T-helper 1 cell treated with Interleukin-12 subunit alpha and Interleukin-12 subunit beta and Interleukin-4 antibody, amounts not matched to agents 30 μg/mL and 1 μg/mL, for 36 hours (primary cell): ENCODE measurements around the gene EVC.
"Not testable (repeated sequence)": the region's sequence is repeated elsewhere in the genome, so short reads cannot be mapped to it uniquely, and the experiment has no call there.

Experiments used
- H3K27ac Mint-ChIP-seq: one replicate; pipeline ENCODE4 v1.8.0; 2021; ENCODE audit warnings: mild to moderate bottlenecking, mixed read lengths
- H3K27me3 Mint-ChIP-seq: one replicate; pipeline ENCODE4 v1.8.0; 2021; ENCODE audit warnings: low read depth, mixed read lengths
- H3K36me3 Mint-ChIP-seq: one replicate; pipeline ENCODE4 v1.8.0; 2021; ENCODE audit warnings: low read depth, mixed read lengths
- H3K4me1 Mint-ChIP-seq: one replicate; pipeline ENCODE4 v1.8.0; 2021; ENCODE audit warnings: low read depth, mixed read lengths
- H3K4me3 Mint-ChIP-seq: one replicate; pipeline ENCODE4 v1.8.0; 2021; ENCODE audit warnings: mild to moderate bottlenecking, moderate library complexity, mixed read lengths
- H3K9me3 Mint-ChIP-seq: one replicate; pipeline ENCODE4 v1.8.0; 2021; ENCODE audit warnings: mixed read lengths

Gene EVC

DNA sequence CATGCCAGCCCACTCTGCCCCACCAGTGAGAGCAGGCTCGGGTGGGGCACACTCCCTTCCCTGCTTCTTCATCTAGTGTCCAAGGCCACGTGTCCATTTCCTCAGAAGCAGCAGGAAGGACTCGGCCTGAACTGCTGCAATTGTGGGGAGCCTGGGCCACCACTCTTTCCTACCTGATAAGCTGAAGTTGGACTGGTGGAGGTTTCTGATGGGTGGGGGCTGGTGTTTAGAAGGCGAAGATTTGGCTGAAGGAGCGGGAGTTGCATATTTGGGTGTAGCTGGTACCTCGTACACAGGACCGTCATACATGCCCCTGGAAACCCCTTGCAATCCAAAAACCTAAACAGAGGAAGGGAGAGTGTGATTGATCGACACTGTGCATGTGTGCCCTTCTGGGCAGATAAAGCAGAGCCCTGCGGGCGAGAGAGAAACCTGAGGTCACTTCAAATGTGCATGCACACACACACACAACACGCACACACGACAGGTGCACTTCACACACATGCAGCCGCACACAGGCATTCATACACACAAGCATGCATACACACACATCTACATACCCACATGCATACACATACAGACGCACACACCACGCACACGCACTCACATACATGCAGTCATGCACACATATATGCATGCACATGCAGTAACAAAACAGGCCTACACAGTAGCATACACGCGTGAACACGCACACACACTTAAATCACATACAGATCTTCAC lies 114.5 kb downstream of the EVC start:
- Mint-ChIP-seq H3K36me3 (no peaks in the 10 kb centered on the region), H3K4me3 (no peak overlapping the region), H3K4me1 (peaks cover 30% of the 10 kb centered on the region), H3K27ac (no peak overlapping the region), H3K9me3 (no peaks in the 10 kb centered on the region), H3K27me3 (peaks cover 9% of the 10 kb centered on the region)

GRCh38 chr4:5826437-5827107 lies 115.6 kb downstream of the EVC start:
- Mint-ChIP-seq H3K4me1 (peaks cover 30% of the 10 kb centered on the region), H3K27ac (no peak overlapping the region), H3K36me3 (no peaks in the 10 kb centered on the region)

DNA sequence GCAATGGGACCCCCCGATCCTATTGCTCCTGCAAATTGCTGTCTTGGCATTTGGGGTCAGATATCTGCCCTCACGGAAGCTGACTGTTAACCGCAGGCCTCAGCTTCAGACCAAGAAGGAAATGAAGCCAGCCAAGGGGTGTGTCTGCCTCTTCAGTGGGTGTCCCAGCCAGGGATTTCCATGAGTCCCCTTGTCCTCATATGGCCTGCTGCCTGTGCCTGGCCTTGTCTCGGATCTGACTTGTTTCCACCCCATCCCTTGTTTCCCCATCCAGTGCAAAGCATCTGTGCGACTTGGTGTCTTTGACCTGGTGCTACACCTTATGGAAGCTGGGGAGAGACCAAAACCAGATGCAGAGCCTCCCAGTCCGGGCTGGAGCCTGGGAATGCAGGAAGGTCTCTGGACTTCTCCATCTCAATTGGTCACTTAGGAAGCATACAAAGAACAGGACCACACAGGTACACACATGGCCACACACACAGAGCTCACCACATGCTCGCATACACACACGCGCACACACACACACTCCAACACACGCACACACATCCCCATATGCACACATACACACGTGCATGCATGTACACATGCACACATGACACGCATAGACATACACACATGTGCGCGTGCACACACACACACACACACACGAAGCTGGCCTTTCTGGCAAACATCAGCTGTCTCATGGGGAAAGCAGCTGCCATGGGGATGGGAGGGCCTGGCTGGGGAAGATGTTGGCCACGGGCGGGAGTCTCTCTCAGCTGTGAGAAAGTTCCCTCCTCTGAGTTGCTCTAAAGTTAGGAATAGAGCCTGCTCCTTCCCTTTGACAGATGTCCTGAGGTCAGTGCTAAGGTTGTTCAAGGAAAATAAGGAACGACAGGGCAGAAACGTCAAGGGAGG lies 116.4 kb downstream of the EVC start:
- Mint-ChIP-seq H3K9me3 (no peaks in the 10 kb centered on the region), H3K27ac (no peak overlapping the region), H3K4me1 (peaks cover 30% of the 10 kb centered on the region), H3K4me3 (no peak overlapping the region), H3K36me3 (no peaks in the 10 kb centered on the region), H3K27me3 (peaks cover 9% of the 10 kb centered on the region)

More at GRCh38 chr4:5826437-5827107, 115.6 kb downstream of the EVC start:
- no peaks in the 10 kb centered on the region for H3K9me3 Mint-ChIP-seq
- H3K27me3 Mint-ChIP-seq: peaks cover 9% of the 10 kb centered on the region
- H3K4me3 Mint-ChIP-seq: no peak overlapping the region

- Mint-ChIP-seq H3K4me1 (peaks cover 26% of the 10 kb centered on the region), H3K9me3 (no peaks in the 10 kb centered on the region), H3K27ac (no peak overlapping the region), H3K27me3 (peaks cover 9% of the 10 kb centered on the region), H3K36me3 (no peaks in the 10 kb centered on the region), H3K4me3 (no peak overlapping the region)
Observed at GRCh38 chr4:5828005-5828391, 117.0 kb downstream of the EVC start.

DNA sequence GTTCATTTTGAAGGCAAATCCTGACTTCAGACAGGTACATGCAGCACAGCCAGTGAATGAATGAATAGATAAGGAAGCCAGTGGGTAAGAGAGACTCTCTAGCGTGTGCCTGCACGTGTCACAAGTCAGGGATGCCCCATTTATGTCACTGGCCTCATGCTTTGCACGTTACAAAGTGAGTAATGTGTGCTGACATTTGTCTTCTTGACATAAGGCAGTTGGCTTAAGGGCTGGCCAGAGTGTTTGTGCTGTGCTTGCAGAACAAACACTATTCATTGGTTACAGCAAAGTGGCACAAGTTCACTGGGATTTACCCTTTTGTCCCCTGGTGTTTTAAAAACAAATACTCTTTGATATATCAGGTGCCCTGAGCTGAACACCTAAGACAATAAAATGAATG lies 125.9 kb downstream of the EVC start:
- no peaks in the 10 kb centered on the region for H3K4me1 Mint-ChIP-seq
- H3K27ac Mint-ChIP-seq: no peak overlapping the region
- no peak overlapping the region for H3K4me3 Mint-ChIP-seq
- no peaks in the 10 kb centered on the region for H3K36me3 Mint-ChIP-seq
- no peaks in the 10 kb centered on the region for H3K9me3 Mint-ChIP-seq
- peaks cover 4% of the 10 kb centered on the region for H3K27me3 Mint-ChIP-seq

- H3K27me3 Mint-ChIP-seq, H3K9me3 Mint-ChIP-seq, H3K4me3 Mint-ChIP-seq, H3K4me1 Mint-ChIP-seq, H3K36me3 Mint-ChIP-seq, H3K27ac Mint-ChIP-seq: not testable (repeated sequence)
Observed at GRCh38 chr4:5837483-5837882, 126.5 kb downstream of the EVC start.

GRCh38 chr4:5839332-5839731 lies 128.3 kb downstream of the EVC start:
- Mint-ChIP-seq H3K4me1 (no peaks in the 10 kb centered on the region), H3K27me3 (peaks cover 4% of the 10 kb centered on the region), H3K9me3 (peaks cover 4% of the 10 kb centered on the region), H3K27ac (no peak overlapping the region), H3K36me3 (no peaks in the 10 kb centered on the region), H3K4me3 (no peak overlapping the region)

DNA sequence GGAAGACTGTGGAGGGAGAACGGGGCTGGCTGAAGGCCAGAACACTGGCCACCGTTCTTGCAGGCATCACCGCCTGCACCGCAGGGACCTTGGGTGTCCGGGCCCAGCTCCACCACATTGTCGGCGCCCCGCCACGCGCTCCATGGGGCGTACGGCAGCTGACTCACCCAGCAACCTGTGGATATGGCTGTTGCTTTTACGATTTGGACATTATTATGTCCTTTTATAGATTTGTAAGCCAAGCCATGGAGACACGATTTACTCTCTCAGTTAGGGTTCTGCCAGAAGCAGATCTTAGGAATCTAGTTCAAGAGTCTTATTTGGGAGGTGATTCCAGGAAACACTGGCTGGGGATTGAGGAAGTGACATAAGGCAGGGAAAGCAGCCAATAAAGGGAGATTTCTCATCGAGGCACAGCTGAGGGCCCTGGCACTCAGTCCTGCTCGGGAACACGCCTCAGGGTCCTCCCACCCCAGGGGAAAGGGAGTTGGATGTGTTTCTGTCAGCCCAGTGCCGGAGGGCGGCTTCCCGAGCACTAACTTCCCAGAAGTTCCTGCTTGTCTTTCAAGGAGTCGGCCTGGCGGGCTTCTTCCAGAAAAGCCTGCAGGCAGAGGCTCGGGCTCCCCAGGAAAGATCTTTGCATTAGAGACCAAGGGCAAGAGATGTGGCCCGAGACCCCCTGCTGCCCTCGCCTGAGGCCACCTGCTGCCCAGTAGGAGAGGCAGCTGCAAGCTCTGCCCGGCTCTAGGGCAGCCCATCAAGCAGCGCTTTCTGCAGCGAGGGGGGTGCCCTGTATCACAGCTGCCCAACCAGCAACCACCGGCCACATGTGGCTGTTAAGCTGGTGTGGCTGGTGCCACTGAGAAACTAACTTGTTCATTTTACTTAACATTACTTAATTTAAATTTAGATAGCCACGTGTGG lies 129.0 kb downstream of the EVC start:
- no peaks in the 10 kb centered on the region for H3K36me3 Mint-ChIP-seq

DNA sequence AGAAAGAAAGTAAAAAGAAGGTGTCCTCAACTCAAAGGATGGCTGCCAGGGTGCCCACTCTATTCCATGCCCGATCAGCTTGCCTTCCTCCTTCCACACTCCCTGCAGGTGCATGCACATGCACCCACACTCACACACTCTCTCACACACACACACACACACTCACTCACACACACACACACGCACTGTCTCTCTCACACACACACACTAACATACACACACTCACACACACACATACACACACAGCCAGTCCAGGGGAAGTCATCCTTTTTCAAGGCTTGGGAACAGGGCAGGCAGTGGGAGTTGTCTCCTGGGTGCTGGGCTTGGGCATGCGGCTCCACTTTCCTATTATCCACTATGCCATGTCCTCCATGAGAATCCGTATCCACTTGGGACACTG lies 131.5 kb downstream of the EVC start:
- no peak overlapping the region for H3K4me3 Mint-ChIP-seq
- peaks cover 4% of the 10 kb centered on the region for H3K27me3 Mint-ChIP-seq

More for the DNA sequence above, 129.0 kb downstream of the EVC start:
- no peak overlapping the region for H3K4me3 Mint-ChIP-seq
- H3K27ac Mint-ChIP-seq: no peak overlapping the region
- H3K9me3 Mint-ChIP-seq: peaks cover 4% of the 10 kb centered on the region
- no peaks in the 10 kb centered on the region for H3K4me1 Mint-ChIP-seq
- peaks cover 4% of the 10 kb centered on the region for H3K27me3 Mint-ChIP-seq

DNA sequence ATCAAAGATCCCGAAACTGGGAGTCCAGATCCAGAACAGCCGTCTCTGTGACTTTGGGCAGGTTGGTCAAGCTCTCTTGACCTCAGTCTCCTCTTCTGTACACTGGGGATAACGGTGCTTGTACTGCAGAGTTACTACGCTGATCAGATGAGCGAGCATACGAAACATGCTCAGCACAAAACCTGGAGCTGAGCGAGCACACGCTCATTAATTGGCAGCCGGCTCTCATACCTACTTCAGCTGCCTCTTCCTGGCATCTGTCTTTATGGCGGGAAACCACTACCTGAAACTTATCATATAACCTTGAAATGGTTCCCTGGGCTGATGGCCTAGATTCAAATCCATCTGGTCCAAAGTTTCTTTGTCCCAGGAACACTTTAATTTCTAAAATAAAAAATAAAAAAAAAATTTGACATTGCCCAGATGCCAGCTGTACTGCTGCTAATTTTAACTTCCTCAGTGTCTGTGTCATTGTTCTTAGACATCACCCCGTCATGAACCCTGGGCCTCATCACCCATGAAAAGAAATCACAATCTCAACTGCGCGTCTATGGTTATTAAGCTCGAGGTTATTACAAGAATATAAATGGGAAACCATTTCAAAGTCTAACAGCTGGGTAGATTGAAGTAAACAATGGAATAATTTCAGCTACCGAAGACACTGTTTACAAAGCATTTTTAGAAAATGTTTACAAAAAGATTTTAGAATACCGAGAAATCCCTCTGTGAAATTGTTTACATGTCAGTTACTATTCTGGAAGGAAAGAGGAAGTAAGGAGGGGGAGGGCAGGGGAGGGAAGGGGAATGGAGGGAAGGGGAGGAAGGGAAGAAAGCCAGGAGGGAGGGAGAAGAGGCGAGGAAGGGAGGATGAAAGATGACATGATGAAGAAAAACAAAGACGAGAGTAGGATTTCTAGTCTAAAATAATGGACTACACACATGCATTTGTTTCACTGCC lies 132.9 kb downstream of the EVC start:
- Mint-ChIP-seq H3K4me1 (no peaks in the 10 kb centered on the region), H3K36me3 (no peaks in the 10 kb centered on the region), H3K27ac (no peak overlapping the region), H3K9me3 (peaks cover 4% of the 10 kb centered on the region), H3K27me3 (peaks cover 5% of the 10 kb centered on the region), H3K4me3 (no peak overlapping the region)

More for the DNA sequence above, 131.5 kb downstream of the EVC start:
- H3K4me1 Mint-ChIP-seq: no peaks in the 10 kb centered on the region
- no peak overlapping the region for H3K27ac Mint-ChIP-seq
- H3K9me3 Mint-ChIP-seq: peaks cover 4% of the 10 kb centered on the region
- no peaks in the 10 kb centered on the region for H3K36me3 Mint-ChIP-seq

GRCh38 chr4:5845035-5845905 lies 134.3 kb downstream of the EVC start:
- Mint-ChIP-seq H3K9me3 (peaks cover 4% of the 10 kb centered on the region), H3K27me3 (peaks cover 5% of the 10 kb centered on the region), H3K27ac (no peak overlapping the region), H3K4me1 (no peaks in the 10 kb centered on the region), H3K4me3 (no peak overlapping the region), H3K36me3 (no peaks in the 10 kb centered on the region)

DNA sequence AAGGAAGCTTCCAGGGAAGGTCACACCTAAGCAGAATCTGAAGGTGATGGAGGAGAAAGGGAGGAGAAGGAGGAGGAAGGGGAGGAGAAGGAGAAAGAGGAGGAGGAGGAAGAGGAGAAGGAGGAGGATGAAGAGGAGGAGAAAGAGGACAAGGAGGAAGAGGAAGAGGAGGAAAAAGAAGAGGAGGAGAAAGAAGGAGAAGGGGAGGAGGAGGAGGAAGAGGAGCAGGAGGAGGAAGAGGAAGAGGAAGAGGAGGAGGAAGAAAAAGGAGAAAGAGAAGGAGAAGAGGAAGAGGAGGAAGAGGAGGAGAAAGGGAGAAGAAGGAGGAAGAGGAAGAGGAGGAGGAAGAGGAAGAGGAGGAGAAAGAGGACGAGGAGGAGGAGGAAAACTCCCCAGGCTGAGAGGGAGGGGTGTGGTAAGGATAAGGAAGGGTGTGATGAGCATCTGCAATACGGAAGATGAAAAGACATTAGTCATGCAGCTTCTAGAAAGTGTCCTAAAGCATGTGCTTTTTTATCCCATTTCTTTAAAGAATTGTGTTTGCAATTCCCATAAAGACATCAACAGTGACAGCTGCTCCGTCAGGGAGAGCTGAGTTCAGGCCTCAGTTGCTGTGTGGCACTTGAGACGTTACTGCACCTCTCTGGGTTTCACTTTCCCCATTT lies 140.8 kb downstream of the EVC start:
- Mint-ChIP-seq H3K27me3 (peaks cover 5% of the 10 kb centered on the region), H3K27ac (no peak overlapping the region), H3K9me3 (no peaks in the 10 kb centered on the region), H3K4me1 (no peaks in the 10 kb centered on the region), H3K36me3 (no peaks in the 10 kb centered on the region), H3K4me3 (no peak overlapping the region)
